HepG2 (cell line): ENCODE results near the gene TGFBRAP1. TPM values are rescaled to one million over a fixed set of nuclear protein-coding genes. Genes with fewer than 3 reads are reported as not detected.

Experiments
- ATAC-seq: fragments of 200-7000 bp; cut with Tn5 transposase; 3 replicates; pipeline ENCODE4 v1.9.1; 2020; ENCODE audit warnings: mild to moderate bottlenecking, moderate library complexity
- BruUV-seq: library from RNA; stranded (reverse); fragments of 400-500 nt; replicated peaks from 2 replicates; lab custom pipeline; 2021; lab: Mats Ljungman, UMichigan
- CTCF ChIA-PET: fragments of 300-600 bp; formaldehyde crosslinking; extraction: SDS; loops from one replicate; lab custom pipeline; 2021; ENCODE audit warnings: low total read pairs, inconsistent platforms, low intra/inter-chr PET ratio; lab: Yijun Ruan, JAX
- POLR2A ChIA-PET: fragments of 350-600 bp; sonication (Branson Sonifier 250); formaldehyde crosslinking; loops from one replicate; lab custom pipeline; 2020; ENCODE audit warnings: antibody characterized with exemption, inconsistent platforms; lab: Yijun Ruan, JAX
- DNase-seq: peaks from one replicate; pipeline ENCODE4 v3.0.0-alpha.2; 2015; ENCODE audit warnings: low spot score
- FAIRE-seq: peaks from 3 replicates; lab custom pipeline; 2011; peaks lifted over from hg19 to GRCh38; lab: Jason Lieb, UNC
- H2AFZ ChIP-seq: one replicate; pipeline ENCODE4 v1.6.1; 2011; ENCODE audit warnings: low read length, inconsistent platforms
- H3K27ac ChIP-seq: fragments of 300-600 bp; 3 replicates; pipeline ENCODE4 v1.8.0; 2011; ENCODE audit warnings: mixed run types, mild to moderate bottlenecking, mixed read lengths, low read length, inconsistent platforms; ENCODE audit not compliant: insufficient read depth; ENCODE audit errors: extremely low read length
- H3K27me3 ChIP-seq, 2 experiments: fragments of 200-600 bp in 1 of 2; 2 replicates in 1 of 2; 3 replicates in 1 of 2; pipeline versions ENCODE4 v1.6.0 to v1.8.0; 2011; ENCODE audit warnings: low read length in 2 of 2, mild to moderate bottlenecking in 2 of 2, moderate library complexity in 2 of 2, inconsistent platforms in 1 of 2; ENCODE audit not compliant: insufficient read depth in 2 of 2, control insufficient read depth in 1 of 2
- H3K36me3 ChIP-seq, 2 experiments: fragments of 200-600 bp in 1 of 2; replicated peaks in 1 of 2; 2 replicates in 1 of 2; 3 replicates in 1 of 2; pipeline versions ENCODE4 v1.5.1 to v1.8.0; 2011; ENCODE audit warnings: low read length in 2 of 2, inconsistent platforms in 1 of 2; ENCODE audit not compliant: insufficient read depth in 2 of 2, control insufficient read depth in 1 of 2
- H3K4me1 ChIP-seq: 2 replicates; pipeline ENCODE4 v1.5.1; 2012; ENCODE audit warnings: low read length, inconsistent platforms; ENCODE audit not compliant: insufficient read depth
- H3K4me2 ChIP-seq: 2 replicates; pipeline ENCODE4 v1.6.0; 2011; ENCODE audit warnings: low read depth, low read length, inconsistent platforms
- H3K4me3 ChIP-seq, 3 experiments: fragments of 200-600 bp in 1 of 3; sonication (generic), shearing (Covaris generic) in 1 of 3; replicated peaks in 1 of 3; 2 replicates each; pipeline ENCODE4 v1.5.1; 2011 to 2016; ENCODE audit warnings: low read length in 3 of 3, inconsistent platforms in 2 of 3, low read depth in 2 of 3, mild to moderate bottlenecking in 2 of 3, control low read depth in 1 of 3, mixed read lengths in 1 of 3; ENCODE audit not compliant: insufficient read depth in 1 of 3
- H3K79me2 ChIP-seq: one replicate; pipeline ENCODE4 v1.6.1; 2011; ENCODE audit warnings: low read length, inconsistent platforms; ENCODE audit not compliant: insufficient read depth
- H3K9ac ChIP-seq: 2 replicates; pipeline ENCODE4 v1.6.0; 2011; ENCODE audit warnings: mild to moderate bottlenecking, low read depth, low read length, inconsistent platforms; ENCODE audit not compliant: insufficient read depth
- H3K9me3 ChIP-seq: 2 replicates; pipeline ENCODE4 v1.5.1; 2012; ENCODE audit warnings: mild to moderate bottlenecking, low read length
- H4K20me1 ChIP-seq: 2 replicates; pipeline ENCODE4 v1.6.0; 2011; ENCODE audit warnings: inconsistent platforms, mild to moderate bottlenecking, low read length, moderate library complexity; ENCODE audit not compliant: insufficient read depth
- ATF1 ChIP-seq: IDR thresholded peaks from 2 replicates; pipeline ENCODE4 v1.6.1; 2016; ENCODE audit warnings: mild to moderate bottlenecking, control low read depth
- ISL2 ChIP-seq: sonication (generic); formaldehyde crosslinking; IDR thresholded peaks from 2 replicates; pipeline ENCODE4 v1.5.0; 2020; ENCODE audit warnings: missing genetic modification reagents
- LRRFIP1 ChIP-seq: sonication (generic); formaldehyde crosslinking; conservative IDR thresholded peaks from 2 replicates; pipeline ENCODE4 v1.4.0; 2020; ENCODE audit warnings: missing genetic modification reagents
- PRDM15 ChIP-seq: sonication (generic); formaldehyde crosslinking; IDR thresholded peaks from 2 replicates; pipeline ENCODE4 v1.4.0; 2020; ENCODE audit warnings: missing genetic modification reagents
- PRDM4 ChIP-seq: sonication (generic); formaldehyde crosslinking; IDR thresholded peaks from 2 replicates; pipeline ENCODE4 v1.9.0; 2021; ENCODE audit warnings: missing genetic modification reagents, borderline replicate concordance
- SATB2 ChIP-seq: sonication (generic); formaldehyde crosslinking; IDR thresholded peaks from 2 replicates; pipeline ENCODE4 v1.5.0; 2020; ENCODE audit warnings: missing genetic modification reagents
- XRCC5 ChIP-seq: fragments of 200-400 bp; formaldehyde crosslinking; optimal IDR thresholded peaks from 2 replicates; pipeline ENCODE3; 2017; ENCODE audit warnings: mild to moderate bottlenecking, low read length
- YEATS4 ChIP-seq: sonication (generic); formaldehyde crosslinking; IDR thresholded peaks from 2 replicates; pipeline ENCODE4 v1.4.0; 2020; ENCODE audit warnings: missing genetic modification reagents, borderline replicate concordance
- ZBTB3 ChIP-seq: sonication (generic); formaldehyde crosslinking; IDR thresholded peaks from 2 replicates; pipeline ENCODE4 v1.4.0; 2020; ENCODE audit warnings: low read depth, mild to moderate bottlenecking, moderate library complexity, missing genetic modification reagents, borderline replicate concordance
- ZNF572 ChIP-seq: sonication (generic); formaldehyde crosslinking; IDR thresholded peaks from 2 replicates; pipeline ENCODE4 v1.5.1; 2020; ENCODE audit warnings: mild to moderate bottlenecking, missing genetic modification reagents
- ZNF704 ChIP-seq: sonication (generic); formaldehyde crosslinking; IDR thresholded peaks from 2 replicates; pipeline ENCODE4 v1.8.1; 2023; ENCODE audit warnings: mild to moderate bottlenecking, inconsistent platforms, moderate library complexity, missing genetic modification reagents, borderline replicate concordance
- ZNF75D ChIP-seq: sonication (generic); formaldehyde crosslinking; IDR thresholded peaks from 2 replicates; pipeline ENCODE4 v1.8.1; 2023; ENCODE audit warnings: missing genetic modification reagents, mild to moderate bottlenecking, borderline replicate concordance
- WGBS: methylation state at CpG from one replicate; pipeline ENCODE4 v1.1.6; 2017; ENCODE audit warnings: low lambda C conversion rate; 5-methylcytosine and 5-hydroxymethylcytosine counted together
- in situ Hi-C: cut with HindIII; loops from 2 replicates; pipeline ENCODE4 v1.10.0; 2017; ENCODE audit warnings: low pct_unique_long_range_greater_than_20kb; ENCODE audit not compliant: extremely low pct_ligation_motif_present
- intact Hi-C: fragments of 100-400 bp; cut with micrococcal nuclease; formaldehyde crosslinking; loops from one replicate; pipeline ENCODE4 v1.10.0; 2022; ENCODE audit not compliant: unreplicated experiment
- polyA plus RNA-seq, 8 experiments: library from polyadenylated mRNA; depleted of rRNA in 3 of 8; stranded (reverse) in 7 of 8; unstranded in 1 of 8; fragments of >200 nt; fragmentation: Illumina TruSeq in 4 of 8; extraction: Trizol in 4 of 8; gene quantifications; 2 replicates each; pipeline versions ENCODE4 v1.2.1 to v1.2.3, GENCODE V29; 2011 to 2016; ENCODE audit warnings: low read depth in 4 of 8, missing spikeins in 1 of 8, mixed read lengths in 1 of 8; ENCODE audit not compliant: insufficient read depth in 1 of 8
- total RNA-seq, 5 experiments: library from RNA; depleted of rRNA; stranded (reverse); fragments of >200 nt; fragmentation: Illumina TruSeq; extraction: Trizol; gene quantifications; 2 replicates each; pipeline ENCODE4 v1.2.3, GENCODE V29; 2016; ENCODE audit warnings: low read depth in 1 of 5

TGFBRAP1 gene
- total and polyA plus RNA-seq, 2 of the 13 experiments (the other 11 are each of a cell fraction or from before 2014, with no cell fraction given), result 12.7 to 22.9 TPM

- TF ChIP-seq ZNF572 (CRISPR knock-in tag) (no peak), XRCC5 (peak; percentile 36), ZNF75D (no peak)
- TF ChIP-seq, all 625 proteins: peak for 4
Observed at GRCh38 chr2:105287692-105288091, 41.8 kb downstream of the TGFBRAP1 start (continued).

- intact Hi-C loops (no loop called here), in situ Hi-C loops (no loop called here)
- H4K20me1 ChIP-seq, result no peaks in the 10 kb centered on the region
- DNase-seq, result no peak
- H3K79me2 ChIP-seq, result no peaks in the 10 kb centered on the region
- BruUV-seq, result no TSS peak
- no peak overlapping the region for H3K9ac ChIP-seq
- no peaks in the 10 kb centered on the region for H3K9me3 ChIP-seq
- H2AFZ ChIP-seq, result no peak overlapping the region
- peaks cover 44 to 97% of the 10 kb centered on the region in 2 experiments for H3K36me3 ChIP-seq
- no peak overlapping the region for H3K4me2 ChIP-seq
- H3K27ac ChIP-seq, result no peak overlapping the region
- FAIRE-seq, result no peak
- CTCF ChIA-PET, result no interaction called here
- POLR2A ChIA-PET, result no interaction called here
- no peaks in the 10 kb centered on the region for H3K4me1 ChIP-seq
- ATAC-seq, result no peak
- H3K27me3 ChIP-seq, result no peaks in the 10 kb centered on the region
- H3K4me3 ChIP-seq, result no peak overlapping the region
- 94% methylated on average over 4 of the region's 4 CpGs for WGBS
- TF ChIP-seq ZBTB3 (CRISPR knock-in tag) (no peak), LRRFIP1 (CRISPR knock-in tag) (no peak), PRDM4 (CRISPR knock-in tag) (no peak), ISL2 (no peak), SATB2 (CRISPR knock-in tag) (no peak), PRDM15 (no peak), ZNF704 (CRISPR knock-in tag) (no peak), YEATS4 (CRISPR knock-in tag) (no peak), ATF1 (CRISPR knock-in tag) (no peak)
Observed at GRCh38 chr2:105283532-105283931, 46.0 kb downstream of the TGFBRAP1 start.
